NB4 (cell line): Measurements from ENCODE around the gene CBR4.

ENCODE experiments used
- DNase-seq: peaks from one replicate; pipeline ENCODE4 v3.0.0; 2010; ENCODE audit warnings: low read depth
- H3K4me3 ChIP-seq: one replicate; pipeline ENCODE4 v1.5.1; 2011; ENCODE audit warnings: mild to moderate bottlenecking, low read depth, low read length, moderate library complexity
- CTCF ChIP-seq: IDR thresholded peaks from one replicate; pipeline ENCODE4 v1.5.1; 2012; ENCODE audit warnings: low read depth, low read length
- MAX ChIP-seq: IDR thresholded peaks from 2 replicates; pipeline ENCODE4 v1.6.1; 2011; ENCODE audit warnings: low read depth, low read length
- MYC ChIP-seq: IDR thresholded peaks from 2 replicates; pipeline ENCODE4 v1.6.1; 2011; ENCODE audit warnings: low read depth, low read length
- POLR2A ChIP-seq: IDR thresholded peaks from 2 replicates; pipeline ENCODE4 v1.6.1; 2011; ENCODE audit warnings: mild to moderate bottlenecking; ENCODE audit not compliant: insufficient read length; ENCODE audit errors: extremely low read depth

Gene CBR4

GRCh38 chr4:169010125-169011023, at the start of gene CBR4:
CBR4 (minus strand) TSS chr4:169010255; CDS start chr4:169010089, 166 bp downstream.
- peak; percentile 2 for TF ChIP-seq CTCF
- TF ChIP-seq MYC = no peak; the same call in 1 of the 2 replicates
- no peak for TF ChIP-seq MAX
- peak; percentile 79 for TF ChIP-seq POLR2A
- peak within 1 kb of the TSS; percentile 90 for H3K4me3 ChIP-seq
- DNase-seq = peak; percentile 98

GRCh38 chr4:169059306-169060211, 49.5 kb upstream of the CBR4 start:
- TF ChIP-seq CTCF (no peak), POLR2A (no peak), MAX (no peak), MYC (no peak)
- no peak overlapping the region for H3K4me3 ChIP-seq
- DNase-seq = no peak

- H3K4me3 ChIP-seq = no peak overlapping the region
- TF ChIP-seq POLR2A (no peak), CTCF (no peak), MYC (no peak), MAX (no peak)
- no peak for DNase-seq
Measured at GRCh38 chr4:169058312-169058711, 48.3 kb upstream of the CBR4 start.

- TF ChIP-seq CTCF (no peak), POLR2A (no peak), MYC (no peak), MAX (no peak)
- H3K4me3 ChIP-seq = no peak overlapping the region
- no peak for DNase-seq
Measured at GRCh38 chr4:169054879-169055278, 44.8 kb upstream of the CBR4 start.

- H3K4me3 ChIP-seq = no peak overlapping the region
- TF ChIP-seq MYC = no peak
- TF ChIP-seq POLR2A = no peak
- no peak for TF ChIP-seq MAX
- no peak for TF ChIP-seq CTCF
- DNase-seq = no peak
Measured at GRCh38 chr4:169052594-169052945, 42.5 kb upstream of the CBR4 start.
